Posterior vena cava (tissue), 2 donors: ENCODE measurements around the gene CHST2. TPM values are rescaled to one million over a fixed set of nuclear protein-coding genes. Genes with fewer than 3 reads are reported as not detected.

Source experiments
- DNase-seq: peaks from one replicate; pipeline ENCODE4 v3.0.0-alpha.2; 2020; ENCODE audit warnings: low spot score
- intact Hi-C, 2 donors: fragments of 100-400 bp; cut with DNase I; formaldehyde crosslinking; loops; one replicate each; pipeline versions ENCODE4 v1.14.1 to v1.14.2; 2022 to 2023
- total RNA-seq, 2 donors: library from RNA; stranded (reverse); fragmentation: NEBNext Ultra II Directional; extraction: Animal tissue kit (Norgen Biotek cat#: 25700); gene quantifications; one replicate each; pipeline ENCODE4 v1.2.1, GENCODE V29; 2021
- donor health status: DM: yes; HTN: yes; CAD: no.
- donor health status: DM: yes; HTN: yes; CAD: no.

Gene CHST2
- total RNA-seq, 2 donors from 2014 or later, result 2.5 to 3.4 TPM

GRCh38 chr3:143124601-143125520 lies 5.3 kb downstream of the CHST2 start:
- intact Hi-C loops, result no loop called here

GRCh38 chr3:143127801-143128200 lies 8.2 kb downstream of the CHST2 start:
- intact Hi-C loops, result no loop called here
- DNase-seq, result no peak

More at GRCh38 chr3:143124601-143125520, 5.3 kb downstream of the CHST2 start:
- no peak for DNase-seq

- DNase-seq, result no peak
- intact Hi-C loops, result no loop called here
These were observed 8.8 kb downstream of the CHST2 start for GRCh38 chr3:143128227-143128955.

- no peak for DNase-seq
- intact Hi-C loops, result no loop called here
These were observed 12.8 kb downstream of the CHST2 start for GRCh38 chr3:143132246-143132980.

DNA sequence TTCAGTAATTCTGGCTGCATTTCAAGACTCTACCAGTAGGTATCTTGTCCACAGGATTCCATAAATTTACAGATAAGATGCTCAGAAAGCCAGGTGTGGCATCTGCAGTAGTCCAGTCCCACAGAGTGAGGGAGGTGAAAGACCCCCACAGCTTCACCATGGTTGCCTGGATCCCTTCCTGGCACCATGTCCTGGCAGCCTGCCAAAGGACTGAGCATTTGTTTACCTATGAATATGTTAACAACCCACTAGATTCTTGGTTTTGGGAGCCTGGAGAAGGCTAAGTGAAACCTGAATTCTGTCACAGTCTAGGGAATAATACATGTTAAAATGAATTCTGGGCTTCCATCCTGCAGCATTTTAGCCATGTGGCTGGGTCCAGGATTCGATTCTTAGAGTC lies 14.9 kb downstream of the CHST2 start:
- intact Hi-C loops, result no loop called here
- no peak for DNase-seq

- DNase-seq, result no peak
- intact Hi-C loops, result no loop called here
These were observed 15.6 kb downstream of the CHST2 start for GRCh38 chr3:143135150-143135549.

GRCh38 chr3:143137435-143138036 lies 18.0 kb downstream of the CHST2 start:
- DNase-seq, result no peak
- intact Hi-C loops, result no loop called here

- intact Hi-C loops, result no loop called here
- DNase-seq, result no peak
These were observed 19.4 kb downstream of the CHST2 start for GRCh38 chr3:143138953-143139352.

GRCh38 chr3:143139762-143140161 lies 20.2 kb downstream of the CHST2 start:
- intact Hi-C loops, result no loop called here
- DNase-seq, result no peak

DNA sequence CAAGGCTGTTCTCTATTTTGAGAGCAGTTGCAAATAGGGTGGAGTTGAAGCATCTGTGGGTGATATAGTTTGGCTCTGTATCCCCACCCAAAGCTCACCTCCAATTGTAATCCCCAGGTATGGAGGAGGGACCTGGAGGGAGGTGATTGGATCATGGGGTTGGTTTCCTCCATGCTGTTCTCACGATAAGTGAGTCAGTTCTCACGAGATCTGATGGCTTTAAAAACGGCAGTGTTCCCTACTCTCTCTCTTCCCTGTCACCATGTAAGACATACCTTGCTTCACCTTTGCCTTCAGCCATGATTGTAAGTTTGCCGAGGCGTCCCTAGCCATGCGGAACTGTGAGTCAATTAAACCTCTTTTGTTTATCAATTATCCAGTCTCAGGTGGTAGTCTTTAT lies 21.0 kb downstream of the CHST2 start:
- intact Hi-C loops, result no loop called here
- DNase-seq, result no peak

GRCh38 chr3:143142354-143142753 lies 22.8 kb downstream of the CHST2 start:
- intact Hi-C loops, result no loop called here
- DNase-seq, result no peak

GRCh38 chr3:143145906-143146305 lies 26.3 kb downstream of the CHST2 start:
- intact Hi-C loops, result no loop called here
- no peak for DNase-seq

DNA sequence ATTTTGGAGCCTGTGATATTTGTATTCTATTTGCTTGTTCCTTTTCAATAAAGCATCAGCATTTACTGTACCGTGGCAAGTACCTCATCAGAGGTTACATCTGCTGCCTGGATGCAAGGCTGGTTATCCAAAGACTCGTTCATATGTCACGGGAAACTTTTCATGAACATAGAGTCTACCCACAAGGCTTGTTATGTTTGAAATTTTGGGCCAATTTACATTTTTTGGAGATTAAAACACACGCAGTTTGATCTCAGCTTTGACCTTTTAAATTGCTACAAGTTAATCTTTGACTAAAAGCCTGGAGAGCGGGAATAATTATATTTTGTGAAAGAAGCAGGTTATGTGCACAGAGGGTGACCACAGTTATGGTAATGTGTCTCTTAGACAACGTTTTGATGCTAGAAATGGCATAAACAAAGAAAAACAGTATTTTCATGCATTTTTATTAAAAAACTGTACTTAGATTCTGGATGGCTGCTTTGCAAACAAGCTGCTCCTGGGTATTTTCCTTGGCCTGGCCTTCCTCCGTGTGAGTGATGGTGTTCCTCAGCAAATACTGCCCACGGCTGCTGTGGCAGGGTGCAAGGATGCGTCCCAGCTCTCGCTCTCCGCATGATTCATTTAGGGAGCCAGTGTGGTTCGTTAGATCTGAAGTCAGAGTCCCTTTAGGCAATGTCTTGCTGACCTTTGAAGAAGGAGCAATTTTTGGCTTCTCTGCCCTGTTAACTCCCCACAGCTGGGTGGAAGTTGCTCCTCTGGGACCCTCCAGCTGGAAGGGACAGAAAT lies 27.1 kb downstream of the CHST2 start:
- intact Hi-C loops, result no loop called here
- DNase-seq, result no peak

- intact Hi-C loops, result loop anchor here in 1 of 2 donors (2.0 kb wide), 1 partner anchor 53 kb away; no protein-coding TSS in a partner anchor
These were observed 28.1 kb downstream of the CHST2 start for GRCh38 chr3:143147707-143148106.

GRCh38 chr3:143150071-143150470 lies 30.5 kb downstream of the CHST2 start:
- intact Hi-C loops, result no loop called here

More at GRCh38 chr3:143147707-143148106, 28.1 kb downstream of the CHST2 start:
- DNase-seq, result no peak

DNA sequence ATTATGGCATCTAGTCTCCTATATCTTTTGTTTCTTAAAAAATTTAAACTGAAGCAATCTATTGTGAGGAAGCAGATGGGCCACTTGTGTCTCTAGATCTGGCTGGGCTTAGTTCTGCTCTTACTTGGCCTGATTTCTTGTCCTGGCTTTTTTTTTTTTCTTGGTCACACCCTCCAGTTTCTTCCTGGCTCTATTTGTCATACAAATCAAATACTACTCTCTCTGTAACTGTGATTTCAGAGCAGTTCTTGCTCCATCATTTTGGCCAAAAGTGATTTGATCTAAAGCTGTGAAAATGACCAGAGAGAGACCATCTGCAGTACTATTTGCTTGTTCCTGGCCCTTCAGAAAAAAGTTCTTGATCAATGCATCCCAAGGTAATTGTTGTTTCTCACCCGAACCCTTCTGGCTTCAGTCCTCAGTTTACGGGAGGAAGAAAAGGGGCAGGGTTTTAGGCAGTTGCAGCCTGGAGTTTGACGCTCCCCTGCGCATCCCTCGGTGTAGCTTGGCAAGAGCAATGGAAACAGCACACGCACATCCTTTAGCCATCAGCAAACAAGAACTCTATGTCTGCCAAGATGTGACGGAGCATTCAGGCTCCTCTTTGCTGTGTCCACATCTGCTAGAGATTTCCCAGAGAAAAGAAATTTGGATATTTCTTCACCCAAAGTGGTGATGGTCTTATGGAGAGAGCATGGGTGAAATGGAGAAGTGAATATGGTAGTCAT lies 31.6 kb downstream of the CHST2 start:
- intact Hi-C loops, result no loop called here
- DNase-seq, result no peak

More at GRCh38 chr3:143150071-143150470, 30.5 kb downstream of the CHST2 start:
- DNase-seq, result no peak

- intact Hi-C loops, result no loop called here
- no peak for DNase-seq
These were observed 32.5 kb downstream of the CHST2 start for GRCh38 chr3:143152043-143152442.

- intact Hi-C loops, result no loop called here
- DNase-seq, result no peak
These were observed 36.2 kb downstream of the CHST2 start for GRCh38 chr3:143155756-143156155.
